Hematopoietic multipotent progenitor cell (in vitro differentiated cells): ENCODE results near the gene GFPT2. TPM values are rescaled to one million over a fixed set of nuclear protein-coding genes. Genes with fewer than 3 reads are reported as not detected.

Source experiments
- DNase-seq, 3 donors: peaks; one replicate each; pipeline ENCODE4 v3.0.0-alpha.2; 2011 to 2015; ENCODE audit warnings: low read depth in 2 of 3, low spot score in 2 of 3
- total RNA-seq: library from RNA; depleted of rRNA; stranded (reverse); fragments of >200 nt; gene quantifications from one replicate; pipeline ENCODE4 v1.2.3, GENCODE V29; 2012

Gene GFPT2
- total RNA-seq, 1 donor, result under 0.01 TPM

GRCh38 chr5:180353980-180354452, 880 bp upstream of the GFPT2 start:
- no peak for DNase-seq

DNA sequence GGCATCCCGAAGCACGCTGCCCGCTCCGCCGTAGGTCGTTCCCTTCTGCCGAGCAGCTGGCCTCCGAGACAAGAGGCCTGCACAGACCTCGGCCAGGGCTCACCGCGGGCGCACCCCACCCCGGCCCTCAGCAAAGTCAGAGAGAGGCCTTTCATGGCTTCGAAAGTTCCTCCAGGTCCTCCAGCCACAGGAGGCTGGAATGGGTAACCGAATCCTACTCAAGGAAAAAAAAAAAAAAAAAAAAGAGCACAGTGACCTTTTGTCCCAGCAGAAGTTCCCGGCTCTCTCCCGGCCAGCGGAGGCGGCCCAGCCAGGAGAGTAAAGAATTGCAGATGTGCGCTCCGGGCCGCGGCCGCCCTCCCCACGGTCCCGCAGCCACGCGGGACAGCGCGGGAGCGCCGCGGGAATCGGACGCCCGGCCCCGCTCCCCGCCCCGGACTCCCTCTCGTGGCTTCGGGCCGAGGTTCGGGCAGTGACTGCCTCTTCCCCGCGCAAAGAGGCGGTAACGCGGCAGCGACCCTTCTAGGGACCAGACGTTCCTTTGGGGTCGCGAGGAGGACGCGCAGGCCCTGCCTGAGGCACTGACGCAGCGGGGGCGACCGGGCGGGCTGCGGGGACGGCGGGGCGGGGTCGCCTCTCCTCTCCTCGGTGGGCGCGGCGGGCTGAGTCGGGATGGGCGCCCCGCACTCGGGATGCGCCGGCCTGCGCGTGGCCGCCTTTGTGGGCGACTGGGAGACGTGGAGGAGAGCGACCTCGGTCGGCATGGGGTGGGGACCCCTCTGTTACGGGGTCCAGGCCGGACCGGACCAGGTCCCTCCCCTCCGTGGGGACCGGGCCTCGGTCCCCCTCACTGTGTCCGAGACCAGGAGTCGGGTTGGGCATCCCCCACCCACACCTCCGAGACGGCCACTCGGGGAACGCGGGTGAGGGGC, 754 bp downstream of the GFPT2 start:
- DNase-seq, result peak in 1 of 3 donors; percentile 11

GRCh38 chr5:180350711-180351465, 2.2 kb downstream of the GFPT2 start:
- no peak for DNase-seq

DNA sequence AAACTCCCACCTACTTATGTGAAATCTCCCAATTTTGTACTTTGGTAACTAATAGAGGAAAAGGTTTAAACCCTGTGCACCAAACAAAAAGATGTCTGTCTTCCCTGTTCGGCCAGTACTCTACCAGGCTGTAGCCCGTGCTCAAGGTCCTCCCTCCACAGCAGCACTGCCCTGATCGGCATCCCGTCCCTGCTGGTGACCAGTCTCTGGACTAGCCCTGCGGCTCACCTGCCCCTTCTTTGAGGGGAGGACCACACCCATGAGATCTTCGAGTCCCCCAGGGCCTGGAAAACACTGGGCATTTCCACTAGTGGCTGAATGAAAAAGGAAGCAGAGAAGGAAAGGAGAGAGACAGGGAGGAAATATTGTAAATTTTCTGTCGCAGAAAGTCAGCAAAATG, 2.8 kb downstream of the GFPT2 start:
- no peak for DNase-seq

DNA sequence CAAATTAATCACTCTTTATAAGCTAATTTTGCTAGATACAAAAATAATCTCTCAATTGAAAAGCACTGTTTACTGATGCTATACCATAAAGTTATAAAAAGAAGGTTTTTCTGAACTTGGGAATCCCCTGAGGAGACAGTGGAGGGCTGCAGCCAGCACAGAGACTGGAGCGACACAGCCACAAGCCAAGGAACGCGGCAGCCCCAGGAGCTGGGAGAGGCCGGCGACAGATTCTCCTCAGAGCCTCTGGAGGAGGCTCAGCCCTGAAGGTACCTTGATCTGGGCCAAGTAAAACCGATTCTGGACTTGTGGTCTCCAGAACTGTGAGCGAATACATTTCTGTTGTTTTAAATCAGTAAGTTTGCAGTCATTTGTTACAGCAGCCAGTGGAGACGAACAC, 3.7 kb downstream of the GFPT2 start:
- no peak for DNase-seq

GRCh38 chr5:180348336-180348735, 4.8 kb downstream of the GFPT2 start:
- DNase-seq, result no peak

DNA sequence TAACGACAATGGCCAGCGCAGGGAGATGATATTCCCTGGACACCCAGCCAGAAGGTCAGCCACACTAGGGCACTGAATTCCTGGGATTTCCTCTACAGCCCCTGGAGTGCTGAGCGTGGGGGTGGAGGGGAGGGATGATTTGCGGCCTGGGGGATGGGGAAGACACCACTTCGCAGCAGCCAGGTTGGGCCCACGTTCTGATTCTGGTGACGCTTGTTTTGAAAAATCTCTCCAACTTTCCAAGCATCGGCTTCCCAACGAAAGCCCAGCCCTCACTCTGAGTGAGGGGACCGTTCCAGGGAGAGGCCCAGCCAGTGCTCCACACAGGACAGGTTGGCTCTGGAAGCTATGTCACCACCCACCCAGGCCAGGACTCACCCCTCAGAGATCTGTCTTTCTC, 5.4 kb downstream of the GFPT2 start:
- no peak for DNase-seq

GRCh38 chr5:180346358-180346757, 6.8 kb downstream of the GFPT2 start:
- no peak for DNase-seq

GRCh38 chr5:180345781-180346180, 7.4 kb downstream of the GFPT2 start:
- no peak for DNase-seq

GRCh38 chr5:180345186-180345585, 8.0 kb downstream of the GFPT2 start:
- no peak for DNase-seq

GRCh38 chr5:180344696-180344999, 8.5 kb downstream of the GFPT2 start:
- no peak for DNase-seq

DNA sequence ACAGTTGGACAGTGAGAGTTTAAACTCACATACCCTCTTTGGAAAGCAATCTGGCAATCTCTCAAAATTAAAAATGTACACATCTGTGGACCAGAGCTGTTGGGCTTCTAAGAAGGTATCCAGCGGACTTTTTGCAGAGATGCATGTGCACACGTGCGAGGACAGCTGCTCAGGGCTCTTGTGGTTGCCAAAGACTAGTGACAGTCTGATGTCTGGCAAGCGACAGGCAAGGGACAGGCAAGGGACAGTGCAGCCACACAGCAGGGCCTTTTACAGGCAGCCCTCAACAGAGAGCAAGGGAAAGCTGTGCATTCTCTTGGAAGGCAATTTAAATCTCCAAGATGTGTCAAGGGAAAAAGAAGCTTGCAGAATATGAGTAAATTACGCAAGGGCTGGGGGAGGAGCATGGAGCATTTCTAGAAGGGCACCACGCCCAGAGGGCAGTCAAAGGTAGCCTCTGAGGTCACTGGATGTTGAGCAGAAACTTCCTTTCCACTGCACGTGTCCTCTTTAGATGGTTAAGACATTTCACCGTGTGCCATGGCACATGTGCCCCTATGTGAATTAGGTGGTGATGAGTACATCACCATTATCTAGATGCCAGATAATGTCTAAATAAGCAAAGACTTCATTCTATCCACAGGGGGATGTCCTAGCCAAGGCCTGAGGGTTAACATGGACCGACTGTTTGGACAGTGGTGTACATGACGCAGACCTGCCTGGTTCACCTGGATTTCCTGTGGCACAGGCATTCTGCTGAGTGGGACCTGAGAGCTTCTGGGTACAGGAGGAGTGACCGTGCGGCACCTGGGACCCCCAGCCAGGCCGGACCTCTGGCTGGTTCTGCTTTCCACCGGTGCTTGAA, 9.1 kb downstream of the GFPT2 start:
- DNase-seq, result no peak

- DNase-seq, result no peak
These were observed 9.9 kb downstream of the GFPT2 start for GRCh38 chr5:180343110-180343830.

DNA sequence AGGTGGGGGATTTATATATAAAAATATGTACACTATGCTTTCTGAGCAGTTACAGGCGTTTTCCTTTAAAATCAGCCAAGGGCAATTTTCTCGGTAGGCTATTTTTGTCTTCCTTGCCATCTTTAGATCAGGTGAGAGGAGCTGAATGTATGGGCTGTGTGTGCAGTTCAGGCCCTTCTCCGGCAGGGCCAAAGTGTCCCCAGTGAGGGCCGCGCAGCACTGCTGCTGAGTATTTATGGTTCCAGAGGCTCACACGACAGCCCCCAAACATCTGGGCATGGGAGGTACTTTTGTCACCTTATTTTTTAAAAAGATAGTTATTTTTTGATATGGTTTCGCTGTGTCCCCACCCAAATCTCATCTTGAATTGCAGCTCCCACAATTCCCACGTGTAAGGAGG, 11.5 kb downstream of the GFPT2 start:
- DNase-seq, result no peak

- DNase-seq, result no peak
These were observed 12.3 kb downstream of the GFPT2 start for GRCh38 chr5:180340856-180341255.

DNA sequence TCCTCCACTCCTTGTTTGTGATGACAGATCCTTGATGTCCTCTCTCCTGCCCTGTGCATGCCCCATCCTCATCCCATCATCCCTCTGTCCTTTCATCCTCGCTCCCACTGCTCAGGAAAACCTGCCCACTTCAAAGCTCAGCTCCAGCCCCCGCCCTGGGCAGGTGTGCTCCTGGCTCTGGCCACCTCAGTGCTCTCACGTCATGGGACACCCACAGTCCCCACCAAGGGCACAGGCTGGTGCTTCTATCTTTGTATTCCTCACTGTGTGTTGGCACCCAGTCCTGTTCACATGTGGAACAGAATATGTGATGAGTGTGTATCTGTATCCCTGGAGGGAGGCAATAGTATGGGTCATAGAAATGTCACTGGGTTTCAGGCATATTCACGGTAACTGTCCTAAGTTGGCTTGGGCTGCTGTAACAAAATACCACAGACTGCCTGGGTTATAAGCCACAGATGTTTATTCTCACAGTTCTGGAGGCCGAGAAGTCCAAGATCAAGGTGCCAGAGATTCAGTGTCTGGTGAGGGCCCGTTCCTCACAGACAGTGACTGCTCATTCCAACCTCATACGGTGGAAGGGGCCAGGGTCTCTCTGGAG, 13.5 kb downstream of the GFPT2 start:
- no peak for DNase-seq

DNA sequence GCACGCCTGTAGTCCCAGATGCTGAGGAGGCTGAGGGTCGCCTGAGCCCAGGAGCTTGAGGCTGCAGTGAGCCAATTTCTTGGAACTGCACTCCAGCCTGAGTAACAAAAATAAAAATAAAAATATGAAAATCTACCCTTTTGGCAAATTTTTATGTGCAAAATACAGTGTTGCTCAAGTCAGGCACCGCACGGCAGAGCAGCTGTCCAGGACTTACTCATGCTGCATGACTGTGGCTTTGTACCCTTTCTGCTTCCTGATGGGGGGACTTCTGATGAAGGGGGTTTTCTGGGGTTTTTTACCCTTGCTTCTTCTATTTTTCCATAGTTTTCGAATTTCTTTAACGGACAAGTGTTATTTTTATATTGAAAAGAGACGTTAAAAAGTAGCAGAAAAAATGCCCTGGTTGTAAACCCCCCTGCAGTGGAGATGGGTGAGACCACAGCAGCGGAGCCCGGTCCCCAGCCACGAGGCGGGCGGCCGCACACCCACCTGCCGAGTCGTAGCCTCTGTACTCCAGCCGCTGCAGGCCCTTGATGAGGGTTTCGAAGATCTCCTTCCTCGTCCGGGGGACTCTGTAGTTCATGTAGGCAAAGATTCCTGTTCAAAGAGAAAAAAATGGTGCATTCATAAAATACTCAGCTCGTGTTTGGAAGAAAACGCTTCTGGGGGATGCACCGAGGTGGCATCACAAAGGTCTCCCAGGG, 15.0 kb downstream of the GFPT2 start:
- DNase-seq, result no peak

GRCh38 chr5:180336234-180337020, 16.7 kb downstream of the GFPT2 start:
- no peak for DNase-seq
